Measurements from ENCODE around the gene LCA5L.

LCA5L gene

DNA sequence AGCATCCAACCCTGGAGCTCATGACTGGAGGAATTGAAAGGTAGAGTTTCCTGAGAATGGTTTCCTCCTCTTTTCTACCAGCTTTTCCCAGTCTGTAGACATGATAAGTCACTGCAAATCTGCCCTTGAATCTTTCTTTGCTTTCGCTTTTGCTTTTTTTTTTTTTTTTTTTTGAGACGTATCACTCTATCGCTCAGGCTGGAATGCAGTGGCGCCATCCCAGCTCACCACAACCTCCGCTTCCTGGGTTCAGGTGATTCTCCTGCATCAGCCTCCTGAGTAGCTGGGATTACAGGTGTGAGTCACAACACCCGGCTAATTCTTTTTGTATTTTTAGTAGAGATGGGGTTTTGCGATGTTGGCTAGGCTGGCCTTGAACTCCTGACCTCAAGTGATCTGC is 1.7 kb upstream of the LCA5L start:
- DNase-seq = no peak
- TF ChIP-seq, protein P1, sequence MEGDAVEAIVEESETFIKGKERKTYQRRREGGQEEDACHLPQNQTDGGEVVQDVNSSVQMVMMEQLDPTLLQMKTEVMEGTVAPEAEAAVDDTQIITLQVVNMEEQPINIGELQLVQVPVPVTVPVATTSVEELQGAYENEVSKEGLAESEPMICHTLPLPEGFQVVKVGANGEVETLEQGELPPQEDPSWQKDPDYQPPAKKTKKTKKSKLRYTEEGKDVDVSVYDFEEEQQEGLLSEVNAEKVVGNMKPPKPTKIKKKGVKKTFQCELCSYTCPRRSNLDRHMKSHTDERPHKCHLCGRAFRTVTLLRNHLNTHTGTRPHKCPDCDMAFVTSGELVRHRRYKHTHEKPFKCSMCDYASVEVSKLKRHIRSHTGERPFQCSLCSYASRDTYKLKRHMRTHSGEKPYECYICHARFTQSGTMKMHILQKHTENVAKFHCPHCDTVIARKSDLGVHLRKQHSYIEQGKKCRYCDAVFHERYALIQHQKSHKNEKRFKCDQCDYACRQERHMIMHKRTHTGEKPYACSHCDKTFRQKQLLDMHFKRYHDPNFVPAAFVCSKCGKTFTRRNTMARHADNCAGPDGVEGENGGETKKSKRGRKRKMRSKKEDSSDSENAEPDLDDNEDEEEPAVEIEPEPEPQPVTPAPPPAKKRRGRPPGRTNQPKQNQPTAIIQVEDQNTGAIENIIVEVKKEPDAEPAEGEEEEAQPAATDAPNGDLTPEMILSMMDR (IDR thresholded peaks at IDR 0.05; ENCODE audit: low read depth, low read length) = no peak
- Histone ChIP-seq H3K9me3 (no peaks in the 10 kb centered on the region; the same call in 1 of the 2 replicates), H3K36me3 (no peaks in the 10 kb centered on the region), H3K27me3 (peaks cover 7% of the 10 kb centered on the region; the same call in 1 of the 2 replicates), H3K4me3 (ENCODE audit: low read depth, low read length) (no peak overlapping the region), H3K4me1 (peaks cover 6% of the 10 kb centered on the region)

DNA sequence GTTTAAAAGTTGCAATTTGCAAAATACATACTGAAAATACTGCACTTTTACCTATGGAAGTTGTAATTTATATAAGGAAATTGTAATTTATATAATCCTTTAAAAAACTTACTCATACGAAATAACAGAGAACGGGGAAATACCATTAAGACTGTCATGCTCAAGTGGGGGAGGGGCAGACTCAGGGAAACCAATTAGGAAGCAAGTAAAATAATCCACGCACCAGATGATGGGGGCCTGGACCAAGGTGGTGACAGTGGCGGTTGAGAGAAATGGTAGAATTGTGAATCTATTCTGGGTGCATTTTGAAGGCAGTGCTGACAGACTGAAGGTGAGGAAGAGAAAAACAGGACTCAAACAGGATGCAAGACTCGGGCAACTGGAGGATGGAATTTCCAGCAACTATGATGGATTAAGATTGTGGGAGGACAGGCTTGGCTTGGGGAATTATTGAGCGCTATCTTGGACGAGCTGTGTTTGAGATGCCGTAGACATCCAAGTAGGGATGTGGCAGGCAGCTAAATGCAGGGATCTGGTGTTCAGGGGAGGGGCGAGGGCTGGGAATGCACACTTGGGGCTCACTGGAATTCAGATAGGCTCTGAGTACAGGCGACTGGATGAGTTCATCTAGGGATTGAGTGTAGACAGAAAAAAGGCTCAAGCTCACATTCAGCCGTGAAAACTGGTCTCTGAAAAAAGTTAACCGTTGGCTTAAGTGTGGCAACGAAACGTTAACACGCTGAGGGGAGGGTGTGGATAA is 977 bp downstream of the LCA5L start:
- Histone ChIP-seq H3K36me3 (no peaks in the 10 kb centered on the region), H3K9me3 (no peaks in the 10 kb centered on the region; the same call in 1 of the 2 replicates), H3K4me3 (ENCODE audit: low read depth, low read length) (peak overlapping the region; percentile 71), H3K27me3 (no peaks in the 10 kb centered on the region; the same call in 1 of the 2 replicates), H3K4me1 (peaks cover 6% of the 10 kb centered on the region)
- DNase-seq = no peak
- TF ChIP-seq, protein P1 (IDR thresholded peaks at IDR 0.05; ENCODE audit: low read depth, low read length) = no peak

DNA sequence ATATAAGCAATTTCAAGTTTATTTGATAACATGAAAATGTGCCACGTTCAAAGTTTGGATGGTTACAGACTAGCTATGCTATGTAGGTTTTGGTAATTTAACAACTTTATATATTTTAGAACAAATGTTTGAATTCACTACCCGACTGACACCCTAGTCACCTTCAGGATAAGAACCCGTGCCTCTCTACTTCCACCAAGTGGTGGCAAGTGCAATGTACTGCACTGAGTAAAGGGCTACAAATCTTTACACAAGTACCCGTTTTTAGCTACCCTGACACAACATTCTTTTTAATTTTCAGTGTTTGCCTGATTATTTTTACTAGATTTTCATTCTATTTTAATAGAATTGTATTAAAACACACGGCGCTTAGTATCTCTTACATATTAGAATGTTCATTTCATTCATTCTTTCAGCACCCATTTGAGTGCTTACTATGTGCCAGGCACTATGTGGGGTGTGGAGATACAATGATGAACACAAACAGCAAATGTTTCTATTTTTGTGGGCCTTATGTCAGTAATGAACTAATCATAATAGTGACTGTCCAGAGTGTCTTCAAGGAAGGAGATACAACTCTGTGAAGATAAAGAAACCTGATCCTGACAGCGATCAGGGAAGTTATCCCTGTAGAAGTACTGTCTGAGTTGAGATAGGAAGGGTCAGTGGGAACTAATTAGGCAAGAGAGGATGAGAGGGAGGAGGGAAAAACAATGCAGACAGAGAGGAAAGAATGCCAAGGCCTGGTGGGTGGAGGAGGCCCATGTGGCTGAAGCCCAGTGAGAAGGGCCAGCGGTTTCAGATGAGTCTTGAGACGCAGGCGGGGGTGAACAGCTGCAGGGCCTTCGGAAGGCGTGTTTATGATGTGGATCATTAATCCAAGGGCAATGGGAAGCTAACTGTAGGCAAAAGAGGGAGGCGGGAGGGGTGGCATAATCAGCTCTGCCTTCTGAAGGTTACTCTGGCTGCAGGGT is 3.8 kb downstream of the LCA5L start:
- H3K27me3 ChIP-seq = no peaks in the 10 kb centered on the region
- no peaks in the 10 kb centered on the region for H3K36me3 ChIP-seq
- H3K4me3 ChIP-seq (ENCODE audit: low read depth, low read length) = no peak overlapping the region
- peak; percentile 51 for DNase-seq
- TF ChIP-seq, protein P1 (IDR thresholded peaks at IDR 0.05; ENCODE audit: low read depth, low read length) = peak; percentile 93
- no peaks in the 10 kb centered on the region for H3K9me3 ChIP-seq
- H3K4me1 ChIP-seq = peaks cover 6% of the 10 kb centered on the region

DNA sequence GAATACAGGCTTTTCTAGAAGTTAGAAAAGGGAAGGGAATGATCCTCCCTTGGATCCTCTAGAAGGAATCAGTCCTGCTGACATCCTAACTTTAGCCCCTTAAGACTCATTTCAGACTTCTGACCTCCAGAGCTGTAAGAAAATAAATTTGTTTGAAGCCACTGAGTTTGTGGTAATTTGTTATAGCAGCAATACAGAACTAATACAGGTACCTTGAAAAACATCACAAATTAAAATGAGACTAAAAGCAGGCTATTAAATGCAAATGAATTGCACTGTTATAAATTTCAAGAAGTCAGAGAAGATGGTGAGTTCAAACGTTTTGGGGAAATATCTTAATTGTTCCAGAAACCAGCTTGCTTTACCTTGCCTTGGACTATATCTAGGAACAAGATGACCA is 6.3 kb downstream of the LCA5L start:
- no peak overlapping the region for H3K4me3 ChIP-seq (ENCODE audit: low read depth, low read length)
- H3K36me3 ChIP-seq = no peaks in the 10 kb centered on the region
- no peaks in the 10 kb centered on the region for H3K9me3 ChIP-seq
- TF ChIP-seq, protein P1 (IDR thresholded peaks at IDR 0.05; ENCODE audit: low read depth, low read length) = no peak
- peaks cover under 1% of the 10 kb centered on the region; the same call in 1 of the 2 replicates for H3K4me1 ChIP-seq
- no peaks in the 10 kb centered on the region for H3K27me3 ChIP-seq
- DNase-seq = no peak

DNA sequence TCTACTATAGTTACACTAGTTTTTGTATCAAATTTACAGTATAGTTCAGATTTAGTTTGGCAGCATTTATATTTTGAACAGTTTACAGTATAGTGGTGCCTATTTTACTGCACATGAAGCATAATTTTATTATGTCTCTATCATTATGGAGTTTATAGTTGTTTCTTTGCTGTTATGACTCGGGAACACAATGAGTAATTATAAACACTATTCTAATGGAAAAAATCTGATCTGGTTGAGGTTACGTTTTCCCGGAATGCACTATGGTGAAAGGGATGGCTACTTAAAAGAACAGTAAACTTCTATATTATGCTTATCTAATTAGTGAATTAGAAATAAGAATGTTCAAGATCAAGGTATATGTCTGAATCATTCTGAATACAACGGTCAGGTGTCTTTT is 10.6 kb downstream of the LCA5L start:
- Histone ChIP-seq H3K4me3 (ENCODE audit: low read depth, low read length) (no peak overlapping the region), H3K27me3 (no peaks in the 10 kb centered on the region), H3K4me1 (no peaks in the 10 kb centered on the region), H3K9me3 (no peaks in the 10 kb centered on the region), H3K36me3 (no peaks in the 10 kb centered on the region)
- DNase-seq = no peak
- TF ChIP-seq, protein P1 (IDR thresholded peaks at IDR 0.05; ENCODE audit: low read depth, low read length) = no peak
